BE2C (cell line): ENCODE results near the gene SPO11.

Source experiments
- DNase-seq: peaks from one replicate; pipeline ENCODE4 v3.0.0-alpha.2; 2020
- H3K27me3 ChIP-seq: fragments of 250-450 bp; sonication (Bioruptor Pico); 2 replicates; pipeline ENCODE4 v1.5.1; 2020; ENCODE audit warnings: mild to moderate bottlenecking
- H3K36me3 ChIP-seq: fragments of 250-450 bp; sonication (Bioruptor Pico); 2 replicates; pipeline ENCODE4 v1.5.1; 2020; ENCODE audit warnings: mild to moderate bottlenecking
- H3K4me1 ChIP-seq: fragments of 250-450 bp; sonication (Bioruptor Pico); 2 replicates; pipeline ENCODE4 v1.5.1; 2020
- H3K4me3 ChIP-seq: 2 replicates; pipeline ENCODE4 v1.5.1; 2011; ENCODE audit warnings: low read depth, low read length
- H3K9me3 ChIP-seq: fragments of 250-450 bp; sonication (Bioruptor Pico); 2 replicates; pipeline ENCODE4 v1.5.1; 2020
- CTCF ChIP-seq: IDR thresholded peaks from 2 replicates; pipeline ENCODE4 v1.5.1; 2012; ENCODE audit warnings: mild to moderate bottlenecking, low read depth, low read length

SPO11 gene

GRCh38 chr20:57325632-57326356 is 3.8 kb upstream of the SPO11 start:
- Histone ChIP-seq H3K4me3 (no peak overlapping the region), H3K27me3 (peaks cover 4% of the 10 kb centered on the region), H3K36me3 (no peaks in the 10 kb centered on the region), H3K4me1 (no peaks in the 10 kb centered on the region), H3K9me3 (no peaks in the 10 kb centered on the region)
- DNase-seq: no peak
- TF ChIP-seq CTCF: no peak

- H3K4me3 ChIP-seq: no peak overlapping the region
- no peaks in the 10 kb centered on the region for H3K4me1 ChIP-seq
- no peak for TF ChIP-seq CTCF
- H3K27me3 ChIP-seq: peaks cover 8% of the 10 kb centered on the region
- H3K9me3 ChIP-seq: no peaks in the 10 kb centered on the region
- DNase-seq: no peak
- no peaks in the 10 kb centered on the region for H3K36me3 ChIP-seq
Observed at GRCh38 chr20:57326667-57327455, 2.7 kb upstream of the SPO11 start.

GRCh38 chr20:57327820-57328219 is 1.8 kb upstream of the SPO11 start:
- no peak overlapping the region for H3K4me3 ChIP-seq
- peaks cover 9% of the 10 kb centered on the region for H3K27me3 ChIP-seq
- no peak for DNase-seq
- H3K36me3 ChIP-seq: no peaks in the 10 kb centered on the region
- H3K9me3 ChIP-seq: no peaks in the 10 kb centered on the region
- TF ChIP-seq CTCF: no peak
- no peaks in the 10 kb centered on the region for H3K4me1 ChIP-seq

GRCh38 chr20:57330998-57331397 is 1.4 kb downstream of the SPO11 start:
- Histone ChIP-seq H3K27me3 (peaks cover 16% of the 10 kb centered on the region), H3K4me3 (no peak overlapping the region), H3K9me3 (no peaks in the 10 kb centered on the region), H3K36me3 (no peaks in the 10 kb centered on the region), H3K4me1 (no peaks in the 10 kb centered on the region)
- no peak for DNase-seq
- no peak for TF ChIP-seq CTCF

GRCh38 chr20:57332105-57333089 is 2.8 kb downstream of the SPO11 start:
- Histone ChIP-seq H3K4me1 (no peaks in the 10 kb centered on the region), H3K27me3 (peaks cover 18% of the 10 kb centered on the region), H3K9me3 (no peaks in the 10 kb centered on the region), H3K36me3 (no peaks in the 10 kb centered on the region), H3K4me3 (no peak overlapping the region)
- TF ChIP-seq CTCF: peak; percentile 31; the same call in 1 of the 2 replicates
- DNase-seq: no peak
